ENCODE measurements around the gene MRC1.
A peak's percentile ranks its signal among the peaks of the same experiment; 100 is the strongest.
"Not testable (repeated sequence)": the region's sequence is repeated elsewhere in the genome, so short reads cannot be mapped to it uniquely, and the experiment has no call there.

The MRC1 gene

GRCh38 chr10:17904564-17904963 lies 95.4 kb downstream of the MRC1 start:
- DNase-seq: no peak

DNA sequence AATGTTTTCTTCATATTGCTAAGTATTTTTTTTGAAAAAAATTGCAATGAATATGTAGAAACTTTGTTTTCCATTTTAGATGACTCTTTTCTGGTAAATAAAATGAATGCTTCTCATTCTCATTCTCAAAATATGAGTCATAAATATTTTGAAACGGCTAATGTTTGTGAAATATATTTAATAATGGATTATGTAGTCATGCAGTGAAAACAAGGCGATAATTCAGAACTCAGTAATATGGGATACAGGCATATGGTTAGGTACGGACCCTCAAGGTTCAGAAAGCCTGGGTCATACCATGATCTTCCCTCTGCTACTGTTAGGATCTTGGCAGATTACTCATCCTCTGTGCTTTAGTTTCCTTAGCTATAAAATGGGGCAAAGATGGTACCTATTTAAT lies 96.3 kb downstream of the MRC1 start:
- DNase-seq: no peak

- DNase-seq: no peak
Measured at GRCh38 chr10:17906002-17906401, 96.9 kb downstream of the MRC1 start.

GRCh38 chr10:17907641-17908040 lies 98.5 kb downstream of the MRC1 start:
- DNase-seq: no peak

DNA sequence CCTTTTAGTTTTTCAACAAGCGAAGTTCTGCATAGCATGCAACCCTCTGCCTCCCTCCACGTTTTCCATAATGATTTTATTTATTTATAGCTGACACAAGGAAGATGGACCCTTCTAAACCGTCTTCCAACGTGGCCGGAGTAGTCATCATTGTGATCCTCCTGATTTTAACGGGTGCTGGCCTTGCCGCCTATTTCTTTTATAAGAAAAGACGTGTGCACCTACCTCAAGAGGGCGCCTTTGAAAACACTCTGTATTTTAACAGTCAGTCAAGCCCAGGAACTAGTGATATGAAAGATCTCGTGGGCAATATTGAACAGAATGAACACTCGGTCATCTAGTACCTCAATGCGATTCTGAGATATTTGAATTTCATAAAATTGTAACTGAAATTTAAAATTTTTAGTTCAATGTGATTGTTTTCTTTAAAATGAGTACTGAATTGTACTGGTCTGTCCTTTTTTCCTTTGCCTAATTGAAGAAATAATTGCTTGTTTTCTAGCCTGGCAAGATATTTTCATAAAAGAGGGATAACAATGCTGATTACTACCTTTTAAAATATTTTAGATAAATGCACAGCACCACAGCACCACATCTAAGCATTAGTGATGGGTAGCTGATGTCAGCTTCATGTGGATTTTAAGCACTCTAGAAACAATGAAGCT lies 101.1 kb downstream of the MRC1 start:
- DNase-seq: peak in 6 of 51 donors; percentile 1 to 25 (median 4)

- no peak for DNase-seq
Measured at GRCh38 chr10:17912754-17913153, 103.6 kb downstream of the MRC1 start.

- no peak for DNase-seq
Measured at GRCh38 chr10:17913604-17914003, 104.5 kb downstream of the MRC1 start.

DNA sequence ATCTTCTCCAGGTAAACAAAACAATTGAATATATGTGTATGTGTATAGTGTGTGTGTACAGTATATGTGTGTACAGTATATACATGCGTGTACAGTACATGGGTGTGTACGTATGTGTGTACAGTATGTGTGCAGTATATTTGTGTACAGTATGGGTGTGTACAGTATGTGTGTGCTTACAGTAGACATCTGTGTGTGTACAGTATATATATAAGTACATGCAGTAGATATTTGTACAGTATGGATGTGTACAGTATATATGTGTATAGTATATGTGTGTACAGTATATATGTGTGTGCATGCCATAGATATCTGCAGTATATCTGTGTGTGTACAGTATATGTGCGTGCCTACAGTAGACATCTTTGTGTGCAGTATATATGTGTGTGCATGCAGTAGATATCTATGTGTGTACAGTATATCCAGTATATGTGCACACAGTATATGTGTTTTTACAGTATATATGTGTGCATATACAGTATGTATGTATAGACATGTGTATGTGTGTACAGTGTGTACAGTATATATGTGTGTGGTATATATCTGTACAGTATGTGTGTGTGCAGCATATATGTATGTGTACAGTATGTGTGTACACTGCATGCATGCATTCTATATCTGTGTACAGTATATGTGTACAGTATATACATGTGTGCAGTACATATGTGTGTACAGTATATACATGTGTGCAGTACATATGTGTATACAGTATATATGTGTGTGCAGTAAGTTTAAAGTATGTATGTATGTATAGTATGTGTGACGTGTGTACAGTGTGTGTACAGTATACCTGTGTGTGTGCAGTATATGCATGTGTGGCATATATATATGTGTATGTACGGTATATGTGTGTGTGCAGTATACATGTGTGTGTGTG lies 105.3 kb downstream of the MRC1 start:
- no peak for DNase-seq

- DNase-seq: no peak
Measured at GRCh38 chr10:17915181-17915580, 106.0 kb downstream of the MRC1 start.

GRCh38 chr10:17918187-17918903 lies 109.2 kb downstream of the MRC1 start:
- no peak for DNase-seq

DNA sequence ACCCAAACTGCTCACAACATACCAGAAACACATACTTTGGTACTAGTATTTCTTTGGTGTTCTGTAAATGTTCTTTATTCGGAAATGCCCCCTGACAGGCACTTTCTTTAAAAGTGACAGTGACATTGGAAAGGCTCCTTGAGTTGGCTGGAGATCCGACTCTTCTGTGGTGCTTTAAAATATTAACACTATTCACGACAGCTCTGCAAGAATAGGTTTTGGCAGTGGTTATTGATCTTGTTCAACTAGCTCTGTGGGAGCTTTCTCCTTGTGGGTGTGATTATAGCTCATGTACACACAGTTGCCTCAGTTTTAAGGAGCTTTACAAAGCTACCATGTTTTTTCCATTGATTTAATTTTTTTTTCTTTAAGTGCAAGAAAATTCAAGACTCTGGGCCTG lies 112.2 kb downstream of the MRC1 start:
- DNase-seq: no peak

GRCh38 chr10:17923728-17924127 lies 114.6 kb downstream of the MRC1 start:
- peak in 18 of 51 donors; percentile 5 to 57 (median 18) for DNase-seq

- DNase-seq: no peak
Measured at GRCh38 chr10:17943033-17943745, 134.0 kb downstream of the MRC1 start.

- DNase-seq: not testable (repeated sequence)
Measured at GRCh38 chr10:17950269-17950668, 141.1 kb downstream of the MRC1 start.

GRCh38 chr10:17950726-17951125 lies 141.6 kb downstream of the MRC1 start:
- DNase-seq: no peak

DNA sequence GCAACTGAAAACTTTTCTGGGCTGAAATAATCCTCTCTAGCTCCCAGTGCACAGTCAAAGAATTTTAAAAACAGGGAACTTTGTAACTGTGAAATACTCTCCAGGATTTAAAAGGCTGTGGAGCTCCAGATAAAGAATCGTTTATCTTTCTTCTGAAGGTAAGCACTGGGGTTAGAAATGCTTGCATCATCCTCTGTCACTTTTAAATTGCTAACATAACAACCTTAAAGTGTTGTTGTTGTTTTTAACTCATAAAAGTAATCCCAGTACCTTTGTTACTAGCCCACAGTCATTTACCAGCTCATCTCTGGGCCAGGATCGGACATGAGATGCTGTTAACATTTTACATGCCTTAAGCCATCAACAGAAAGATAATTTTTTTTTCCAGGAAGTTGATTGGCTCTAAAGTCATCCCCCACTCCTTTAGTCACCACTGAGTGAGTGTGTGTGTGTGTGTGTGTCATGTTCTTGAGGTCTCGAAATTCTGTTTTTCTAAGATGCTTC lies 142.8 kb downstream of the MRC1 start, which contains the start of gene SLC39A12:
TSS of gene SLC39A12 (plus strand) at position 51 of the 504 bp plus-strand sequence. CDS start 1,359 bp downstream, outside the sequence.
- no peak for DNase-seq

- DNase-seq: not testable (repeated sequence)
Measured at GRCh38 chr10:17954372-17954771, 145.2 kb downstream of the MRC1 start.

GRCh38 chr10:17954861-17955260 lies 145.7 kb downstream of the MRC1 start:
- DNase-seq: no peak

- DNase-seq: no peak
Measured at GRCh38 chr10:17958049-17958448, 148.9 kb downstream of the MRC1 start.

DNA sequence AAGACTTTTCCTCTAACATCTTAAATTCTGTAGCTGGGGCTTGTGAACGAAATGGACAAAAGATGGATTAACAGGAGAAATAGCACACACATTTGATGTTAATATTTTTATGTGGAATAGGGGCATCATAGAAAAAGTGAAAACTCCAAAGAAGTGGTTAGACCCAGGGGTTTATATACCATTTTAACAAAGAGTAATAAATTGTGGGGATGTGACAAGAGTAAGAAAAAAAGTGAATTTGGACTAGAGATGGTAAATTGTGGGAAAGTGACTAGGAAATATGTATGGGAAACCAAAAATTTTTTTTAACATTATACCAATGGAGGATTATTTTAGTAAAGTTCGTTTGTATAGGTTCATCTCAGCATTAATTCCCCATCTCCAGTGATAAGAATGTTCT lies 150.7 kb downstream of the MRC1 start:
- DNase-seq: no peak

Measured in hypothalamus (tissue), 51 donors.